ENCODE measurements around the gene MED8.
"Not testable (repeated sequence)": the region's sequence is repeated elsewhere in the genome, so short reads cannot be mapped to it uniquely, and the experiment has no call there.

Gene MED8

DNA sequence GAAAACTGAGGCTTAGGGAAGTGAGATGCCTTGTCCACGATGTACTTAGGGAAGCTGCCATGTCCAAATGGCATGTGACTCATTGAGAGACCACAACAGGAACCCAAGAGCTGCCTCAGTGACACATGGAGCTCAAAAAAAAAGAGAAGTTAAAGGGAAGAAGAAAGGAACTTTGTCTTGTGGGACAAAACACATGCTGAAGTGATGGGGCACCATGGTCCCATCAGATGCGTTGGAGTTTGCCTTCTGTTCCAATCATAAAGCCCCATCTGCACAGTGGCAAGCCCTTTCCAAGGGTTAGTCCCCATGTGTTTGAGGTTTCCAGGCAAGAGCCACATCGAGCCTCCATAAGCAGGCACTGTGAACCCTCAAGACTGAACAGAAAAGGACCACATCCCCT is 8.0 kb downstream of the MED8 start:
- Histone ChIP-seq H3K36me3 (peaks cover 43 to 81% (median 56%) of the 10 kb centered on the region in 11 experiments), H3K4me1 (peaks cover 0 to 44% (median 18%) of the 10 kb centered on the region in 10 experiments; a peak in 16 of 20 replicates), H3K4me2 (peak overlapping the region in 9 of 11 experiments; percentile 4 to 91 (median 79); a peak in 17 of 22 replicates), H4K20me1 (peaks cover 0 to 4% (median 0%) of the 10 kb centered on the region in 11 experiments; a peak in 2 of 22 replicates), H3K27me3 (no peaks in the 10 kb centered on the region), H3K9me3 (replicated peaks in 1 of 11) (no peaks in the 10 kb centered on the region), H3K4me3 (no peak overlapping the region), H3K27ac (peak overlapping the region in 9 of 11 experiments; percentile 0 to 81 (median 70); a peak in 15 of 22 replicates), H3K9ac (peak overlapping the region in 2 of 11 experiments; percentile 6 to 27; a peak in 5 of 22 replicates)
- no peak for TF ChIP-seq Cebpa-rat (IDR thresholded peaks at IDR 0.05)

DNA sequence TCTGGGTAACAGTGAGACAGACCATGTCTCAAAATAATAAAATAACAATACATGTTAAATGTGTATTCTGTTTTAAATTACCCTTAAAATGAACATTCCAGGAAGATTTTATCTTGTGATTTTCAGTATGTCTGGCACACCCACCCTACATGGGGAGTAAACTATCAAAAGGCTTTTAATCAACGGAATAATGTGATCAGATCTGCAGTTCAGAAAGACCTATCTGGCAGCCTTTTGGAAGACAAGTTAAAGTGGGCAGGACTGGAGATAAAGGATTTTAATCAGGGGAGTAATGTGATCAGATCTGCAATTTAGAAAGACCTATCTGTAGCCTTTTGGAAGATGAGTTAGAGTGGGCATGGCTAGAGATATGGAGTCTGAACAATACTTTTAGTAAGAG is 10.1 kb downstream of the MED8 start:
- Histone ChIP-seq H3K27ac (no peak overlapping the region), H3K9me3 (replicated peaks in 1 of 11) (no peaks in the 10 kb centered on the region), H3K4me2 (no peak overlapping the region), H3K4me1 (peaks cover 0 to 53% (median 18%) of the 10 kb centered on the region in 10 experiments; a peak in 16 of 20 replicates), H3K36me3 (peaks cover 22 to 71% (median 35%) of the 10 kb centered on the region in 11 experiments), H3K27me3 (no peaks in the 10 kb centered on the region), H3K9ac (no peak overlapping the region), H3K4me3 (no peak overlapping the region), H4K20me1 (no peaks in the 10 kb centered on the region)
- TF ChIP-seq Cebpa-rat (IDR thresholded peaks at IDR 0.05), result no peak

DNA sequence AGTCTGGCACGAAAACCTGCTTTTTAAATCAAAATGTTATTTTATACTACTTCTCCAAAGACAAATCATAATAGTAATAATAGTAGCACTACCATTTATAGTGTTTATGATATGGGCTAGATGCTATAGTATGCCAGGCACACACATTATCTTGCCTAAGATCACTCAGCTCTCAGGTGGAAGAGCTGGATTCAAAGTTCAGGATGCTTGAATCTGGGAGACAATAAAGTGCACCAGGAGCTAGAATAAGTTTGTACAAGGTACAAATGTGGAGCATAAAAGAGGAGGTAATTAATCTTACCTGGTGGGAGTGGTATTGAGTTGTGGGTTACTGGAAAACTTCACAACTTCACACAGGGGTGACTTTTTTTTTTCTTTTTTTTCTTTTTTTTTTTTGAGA is 11.8 kb downstream of the MED8 start:
- H3K9me3 ChIP-seq (replicated peaks in 1 of 11), result no peaks in the 10 kb centered on the region
- TF ChIP-seq Cebpa-rat (IDR thresholded peaks at IDR 0.05), result no peak
- H4K20me1 ChIP-seq, result no peaks in the 10 kb centered on the region
- no peak overlapping the region for H3K4me2 ChIP-seq
- no peak overlapping the region for H3K27ac ChIP-seq
- H3K9ac ChIP-seq, result no peak overlapping the region
- H3K4me3 ChIP-seq, result no peak overlapping the region
- H3K36me3 ChIP-seq, result peaks cover 6 to 55% (median 18%) of the 10 kb centered on the region in 11 experiments
- H3K27me3 ChIP-seq, result no peaks in the 10 kb centered on the region
- peaks cover 0 to 57% (median 23%) of the 10 kb centered on the region in 10 experiments; a peak in 16 of 20 replicates for H3K4me1 ChIP-seq

DNA sequence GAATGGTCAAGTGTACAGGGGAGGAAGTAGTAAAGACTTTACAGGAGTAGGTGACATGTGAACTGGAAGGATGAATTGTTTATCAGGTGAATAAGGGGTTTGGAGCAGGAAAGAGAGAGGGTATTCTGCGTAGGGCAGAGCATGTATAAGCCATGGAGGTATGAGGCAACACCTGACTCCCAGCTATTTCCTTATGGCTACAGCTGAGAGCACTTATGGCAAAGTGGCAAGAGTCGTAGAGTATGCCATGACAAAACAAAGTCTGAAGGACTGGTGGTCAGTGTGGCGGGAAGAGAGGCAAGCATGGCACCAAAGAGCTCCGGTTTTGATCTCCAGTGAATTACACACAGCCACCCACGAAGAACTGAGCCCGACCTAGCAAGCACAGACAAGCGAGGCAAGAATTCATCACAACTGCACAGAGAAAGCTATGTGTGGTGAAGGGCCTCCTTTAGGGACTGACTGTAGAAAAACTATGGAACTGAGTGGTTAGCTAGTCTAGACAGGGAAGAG is 12.8 kb downstream of the MED8 start:
- no peak overlapping the region for H3K9ac ChIP-seq
- no peak overlapping the region for H3K27ac ChIP-seq
- H3K9me3 ChIP-seq (replicated peaks in 1 of 11), result no peaks in the 10 kb centered on the region
- no peak for TF ChIP-seq Cebpa-rat (IDR thresholded peaks at IDR 0.05)
- H3K4me2 ChIP-seq, result no peak overlapping the region
- no peaks in the 10 kb centered on the region for H3K27me3 ChIP-seq
- peaks cover 0 to 4% (median 0%) of the 10 kb centered on the region in 11 experiments; a peak in 2 of 22 replicates for H4K20me1 ChIP-seq
- H3K4me1 ChIP-seq, result peaks cover 0 to 51% (median 15%) of the 10 kb centered on the region in 10 experiments; a peak in 16 of 20 replicates
- H3K36me3 ChIP-seq, result peaks cover 0 to 58% (median 12%) of the 10 kb centered on the region in 11 experiments; a peak in 13 of 22 replicates
- no peak overlapping the region for H3K4me3 ChIP-seq

DNA sequence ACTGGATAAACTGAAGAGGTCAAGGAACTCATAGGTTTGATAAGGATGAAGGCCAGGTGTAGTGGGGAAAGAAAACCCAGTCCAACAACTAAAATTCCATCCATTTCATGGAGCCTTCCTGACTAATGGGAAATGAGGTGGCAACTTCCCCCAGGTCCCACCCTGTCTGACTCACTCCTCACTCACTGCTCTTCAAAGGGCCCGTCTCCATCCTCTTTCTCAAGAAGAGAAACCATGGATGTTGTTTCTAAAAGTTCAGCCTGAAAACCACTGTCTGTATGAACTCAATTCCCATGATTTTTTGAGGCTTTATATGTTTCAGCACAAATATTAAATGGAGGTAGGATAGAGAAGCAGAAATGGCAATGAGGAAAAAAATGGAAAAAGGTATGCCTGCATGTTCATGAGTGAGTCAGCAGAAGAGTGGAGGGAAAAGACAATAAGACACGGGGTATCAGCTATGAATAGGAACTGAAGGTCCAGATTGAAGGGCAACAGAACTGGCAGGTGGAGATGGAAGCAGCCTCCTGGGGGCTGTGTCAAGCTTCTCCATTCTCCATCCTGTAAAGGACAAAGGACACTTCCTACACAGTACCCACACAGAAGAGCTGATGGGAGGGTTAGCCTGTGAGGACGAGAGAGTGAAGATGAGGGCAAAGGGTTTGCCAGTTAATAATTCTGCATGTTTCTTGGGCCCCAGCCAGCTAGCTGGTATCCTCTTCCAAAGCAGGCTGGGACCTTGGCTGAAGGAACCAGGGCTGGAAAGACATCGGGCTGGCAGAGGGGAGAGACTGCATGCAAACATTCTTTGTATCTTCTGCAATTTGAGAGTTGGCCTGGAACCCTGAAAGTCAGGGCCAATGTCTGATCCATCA is 16.3 kb downstream of the MED8 start:
- no peak overlapping the region for H3K4me3 ChIP-seq
- H3K36me3 ChIP-seq, result peaks cover 0 to 48% (median 6%) of the 10 kb centered on the region in 11 experiments; a peak in 7 of 22 replicates
- peaks cover 8 to 53% (median 20%) of the 10 kb centered on the region in 10 experiments for H3K4me1 ChIP-seq
- H3K9ac ChIP-seq, result no peak overlapping the region
- H3K9me3 ChIP-seq (replicated peaks in 1 of 11), result no peaks in the 10 kb centered on the region
- no peak for TF ChIP-seq Cebpa-rat (IDR thresholded peaks at IDR 0.05)
- H3K27ac ChIP-seq, result peak overlapping the region in 2 of 11 experiments; percentile 4 to 15; a peak in 2 of 22 replicates
- H3K4me2 ChIP-seq, result peak overlapping the region in 5 of 11 experiments; percentile 36 to 59 (median 55); a peak in 10 of 22 replicates
- peaks cover 0 to 4% (median 0%) of the 10 kb centered on the region in 11 experiments; a peak in 2 of 22 replicates for H4K20me1 ChIP-seq
- no peaks in the 10 kb centered on the region for H3K27me3 ChIP-seq

DNA sequence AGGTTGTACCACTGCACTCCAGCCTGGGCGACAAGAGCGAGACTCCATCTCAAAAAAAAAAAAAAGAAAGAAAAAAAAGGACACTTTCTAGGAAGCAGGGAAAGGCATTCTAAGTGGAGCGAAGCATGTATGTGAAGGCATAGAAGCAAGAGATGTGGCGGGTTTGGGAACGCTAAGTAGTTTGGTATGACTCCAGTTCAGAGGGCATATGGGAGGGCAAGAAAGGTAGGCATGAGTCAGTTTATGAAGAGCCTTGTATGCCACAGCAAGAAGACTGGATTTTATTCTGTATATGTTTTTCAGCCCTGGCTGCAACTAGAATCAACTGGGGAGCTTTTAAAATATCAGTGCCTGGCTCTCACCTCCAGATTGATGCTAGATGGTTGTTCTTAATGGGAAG is 17.4 kb downstream of the MED8 start:
- no peak overlapping the region for H3K4me3 ChIP-seq
- no peaks in the 10 kb centered on the region for H3K27me3 ChIP-seq
- no peak for TF ChIP-seq Cebpa-rat (IDR thresholded peaks at IDR 0.05)
- no peak overlapping the region for H3K9ac ChIP-seq
- no peaks in the 10 kb centered on the region for H3K9me3 ChIP-seq (replicated peaks in 1 of 11)
- H4K20me1 ChIP-seq, result peaks cover 0 to 4% (median 0%) of the 10 kb centered on the region in 11 experiments; a peak in 4 of 22 replicates
- peaks cover 0 to 37% (median 6%) of the 10 kb centered on the region in 11 experiments; a peak in 7 of 22 replicates for H3K36me3 ChIP-seq
- no peak overlapping the region for H3K27ac ChIP-seq
- H3K4me2 ChIP-seq, result no peak overlapping the region
- peaks cover 8 to 53% (median 20%) of the 10 kb centered on the region in 10 experiments for H3K4me1 ChIP-seq

DNA sequence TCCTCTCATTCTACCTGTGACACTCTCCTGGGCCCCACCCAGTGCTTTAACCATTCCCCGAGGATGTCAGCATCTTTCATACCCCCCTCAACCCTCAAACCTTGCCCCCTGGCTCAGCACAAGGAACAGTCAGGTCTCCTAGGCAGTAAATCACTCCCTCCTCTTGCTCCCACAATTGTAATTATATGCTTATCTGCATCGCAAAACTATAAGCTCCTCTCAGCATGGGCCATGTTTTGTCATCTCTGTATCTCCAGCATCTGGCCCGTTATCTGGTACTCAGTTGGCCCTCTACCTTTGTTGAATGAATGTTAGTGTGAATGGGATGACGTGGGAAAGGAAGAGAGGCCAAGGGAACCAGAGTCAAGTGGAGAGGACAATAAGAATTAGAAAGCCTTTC is 19.0 kb downstream of the MED8 start:
- peaks cover 2 to 32% (median 8%) of the 10 kb centered on the region in 11 experiments; a peak in 21 of 22 replicates for H3K36me3 ChIP-seq
- H4K20me1 ChIP-seq, result peaks cover 5 to 18% (median 15%) of the 10 kb centered on the region in 11 experiments; a peak in 15 of 22 replicates
- no peaks in the 10 kb centered on the region for H3K9me3 ChIP-seq (replicated peaks in 1 of 11)
- H3K27ac ChIP-seq, result no peak overlapping the region
- H3K4me3 ChIP-seq, result no peak overlapping the region
- H3K27me3 ChIP-seq, result no peaks in the 10 kb centered on the region
- H3K4me1 ChIP-seq, result peaks cover 23 to 59% (median 35%) of the 10 kb centered on the region in 10 experiments
- H3K4me2 ChIP-seq, result peak overlapping the region in 2 of 11 experiments; percentile 20 to 100; a peak in 1 of 22 replicates
- H3K9ac ChIP-seq, result no peak overlapping the region
- TF ChIP-seq Cebpa-rat (IDR thresholded peaks at IDR 0.05), result no peak

DNA sequence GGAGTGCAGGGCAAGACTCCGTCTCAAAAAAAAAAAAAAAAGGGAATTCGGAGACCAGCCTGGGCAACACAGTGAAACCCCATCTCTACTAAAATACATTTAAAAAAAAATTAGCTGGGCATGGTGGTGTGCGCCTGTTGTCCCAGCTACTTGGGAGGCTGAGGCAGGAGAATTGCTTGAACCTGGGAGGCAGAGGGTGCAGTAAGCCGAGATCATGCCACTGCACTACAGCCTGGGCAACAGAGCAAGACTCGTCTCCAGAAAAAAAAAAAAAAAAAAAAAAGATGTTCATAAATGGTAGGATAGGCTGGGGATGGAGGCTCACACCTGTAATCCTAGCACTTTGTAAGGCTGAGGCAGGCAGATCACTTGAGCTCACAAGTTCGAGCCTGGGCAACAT is 19.8 kb downstream of the MED8 start:
- not testable (repeated sequence) for H3K27me3 ChIP-seq; H3K9me3 ChIP-seq (replicated peaks in 1 of 11); H3K27ac ChIP-seq; H3K4me3 ChIP-seq
- Histone ChIP-seq H3K9ac (0 out of 22 replicates have a peak overlapping the region, but pooled peaks of 1 of the 11 experiments have one; percentile 22), H4K20me1 (peaks cover 5 to 26% (median 22%) of the 10 kb centered on the region in 11 experiments; a peak in 15 of 22 replicates), H3K4me2 (peak overlapping the region in 6 of 11 experiments; percentile 9 to 100 (median 68); a peak in 8 of 22 replicates), H3K4me1 (peaks cover 27 to 65% (median 42%) of the 10 kb centered on the region in 10 experiments), H3K36me3 (peaks cover 9 to 35% (median 16%) of the 10 kb centered on the region in 11 experiments)

DNA sequence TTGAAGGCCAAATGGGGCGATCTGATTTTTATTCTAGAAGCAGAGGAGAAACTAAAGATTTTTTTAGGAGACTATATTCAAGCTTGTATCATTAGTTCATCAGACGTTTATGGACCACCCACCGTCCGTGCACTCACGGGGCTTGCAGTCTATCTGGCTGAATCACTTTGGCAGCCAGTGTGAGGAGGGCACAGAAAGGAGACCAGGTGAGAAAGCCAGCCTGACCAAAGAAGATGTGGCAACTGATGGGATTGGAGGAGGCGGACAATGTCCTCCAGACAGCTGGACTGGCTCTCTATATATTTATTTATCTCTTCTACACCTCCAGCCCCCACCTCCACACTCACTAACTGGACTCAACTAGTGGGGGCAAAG is 21.0 kb downstream of the MED8 start:
- H3K27me3 ChIP-seq, result no peaks in the 10 kb centered on the region
- peak overlapping the region; percentile 80 to 92 (median 84) for H3K4me3 ChIP-seq
- no peaks in the 10 kb centered on the region for H3K9me3 ChIP-seq (replicated peaks in 1 of 11)
- H3K9ac ChIP-seq, result peak overlapping the region; percentile 85 to 96 (median 93)
- H3K4me2 ChIP-seq, result peak overlapping the region; percentile 92 to 100 (median 99)
- peaks cover 5 to 37% (median 31%) of the 10 kb centered on the region in 11 experiments; a peak in 17 of 22 replicates for H4K20me1 ChIP-seq
- H3K36me3 ChIP-seq, result peaks cover 21 to 47% (median 28%) of the 10 kb centered on the region in 11 experiments
- peak overlapping the region; percentile 70 to 97 (median 88) for H3K27ac ChIP-seq
- TF ChIP-seq Cebpa-rat (IDR thresholded peaks at IDR 0.05), result no peak
- peaks cover 27 to 71% (median 52%) of the 10 kb centered on the region in 10 experiments for H3K4me1 ChIP-seq

Data from BLaER1 treated with 17β-estradiol and CSF1 and Interleukin-3, amounts not matched to agents 10 nM and 100 nM (cell line).